Memory B cell (primary cell): ENCODE measurements around the gene WDR20.
"Not testable (repeated sequence)": the region's sequence is repeated elsewhere in the genome, so short reads cannot be mapped to it uniquely, and the experiment has no call there.

Experiments used
- ATAC-seq: fragments of 150-1000 bp; cut with Tn5 transposase; 2 replicates; pipeline ENCODE4 v1.10.0; 2021; ENCODE audit warnings: low read depth, mild to moderate bottlenecking, moderate library complexity
- DNase-seq, 2 donors: peaks; one replicate each; pipeline ENCODE4 v3.0.0; 2022; ENCODE audit warnings: low spot score in 2 of 2
- H3K27ac Mint-ChIP-seq: one replicate; pipeline ENCODE4 v1.8.0; 2022; ENCODE audit warnings: mild to moderate bottlenecking, moderate library complexity, mixed read lengths
- H3K27me3 Mint-ChIP-seq: one replicate; pipeline ENCODE4 v1.8.0; 2022; ENCODE audit warnings: mixed read lengths
- H3K36me3 Mint-ChIP-seq: one replicate; pipeline ENCODE4 v1.8.0; 2022; ENCODE audit warnings: mild to moderate bottlenecking, mixed read lengths
- H3K4me1 Mint-ChIP-seq: one replicate; pipeline ENCODE4 v1.8.0; 2022; ENCODE audit warnings: mixed read lengths
- H3K4me3 Mint-ChIP-seq: one replicate; pipeline ENCODE4 v1.8.0; 2022; ENCODE audit warnings: mild to moderate bottlenecking, moderate library complexity, mixed read lengths
- H3K9me3 Mint-ChIP-seq: one replicate; pipeline ENCODE4 v1.8.0; 2022; ENCODE audit warnings: mixed read lengths

The WDR20 gene

DNA sequence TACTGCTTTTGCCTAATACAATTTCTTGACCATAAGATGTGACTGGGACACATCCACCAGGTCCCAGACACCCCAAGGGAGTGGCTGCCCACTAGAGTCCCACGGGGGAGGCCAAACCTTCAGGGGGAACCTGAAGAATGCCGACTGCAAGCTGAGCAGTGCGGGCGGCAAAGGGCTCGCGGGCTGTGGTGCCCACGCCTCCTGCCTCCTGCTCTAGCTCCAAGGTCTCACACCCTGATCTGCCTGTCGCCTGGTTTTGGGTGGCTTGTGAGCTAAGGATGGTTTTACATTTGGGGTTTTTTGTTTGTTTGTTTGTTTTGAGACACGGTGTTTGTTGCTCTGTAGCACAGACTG is 90.0 kb downstream of the WDR20 start:
- H3K4me3 Mint-ChIP-seq = no peak overlapping the region
- H3K27ac Mint-ChIP-seq = no peak overlapping the region
- DNase-seq (no peak), ATAC-seq (no peak)
- H3K4me1 Mint-ChIP-seq = peaks cover 2% of the 10 kb centered on the region
- H3K36me3 Mint-ChIP-seq = no peaks in the 10 kb centered on the region
- no peaks in the 10 kb centered on the region for H3K9me3 Mint-ChIP-seq
- H3K27me3 Mint-ChIP-seq = no peaks in the 10 kb centered on the region

DNA sequence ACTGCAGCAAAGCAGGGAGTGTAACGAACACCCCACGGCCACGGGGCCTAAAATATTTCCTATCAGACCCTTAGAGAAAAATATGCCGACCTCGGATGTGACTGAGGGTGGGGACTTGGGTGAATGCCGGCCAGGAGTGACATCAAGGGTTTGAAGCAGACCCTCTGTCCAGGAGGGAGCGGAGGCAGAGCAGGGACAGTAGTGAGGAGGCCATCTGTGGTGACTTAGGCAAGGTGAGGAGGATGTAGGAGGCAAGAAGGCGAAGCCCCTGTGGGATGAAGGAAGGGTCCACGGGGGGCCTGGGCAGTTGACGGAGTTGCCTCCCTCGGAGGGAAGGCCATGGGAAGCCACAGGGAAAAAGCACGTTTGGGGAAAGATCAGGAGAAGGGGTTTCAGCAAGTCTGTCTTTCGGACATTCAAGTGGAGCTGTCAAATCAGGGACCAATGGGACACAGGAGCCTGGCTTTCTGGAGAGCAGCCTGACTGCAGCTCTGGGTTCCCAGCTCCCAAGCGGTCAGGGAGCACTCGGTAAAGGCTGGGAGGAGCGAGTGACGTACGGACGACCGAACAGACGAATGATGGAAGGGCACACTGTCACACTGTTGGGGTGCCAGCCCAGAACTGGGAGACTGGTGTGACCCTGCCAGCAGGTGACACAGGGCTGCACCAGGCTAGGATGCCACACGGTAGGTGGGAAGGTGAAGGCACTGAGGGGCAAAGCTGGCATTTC is 90.9 kb downstream of the WDR20 start:
- Mint-ChIP-seq H3K9me3 (no peaks in the 10 kb centered on the region), H3K27me3 (no peaks in the 10 kb centered on the region), H3K27ac (no peak overlapping the region)

DNA sequence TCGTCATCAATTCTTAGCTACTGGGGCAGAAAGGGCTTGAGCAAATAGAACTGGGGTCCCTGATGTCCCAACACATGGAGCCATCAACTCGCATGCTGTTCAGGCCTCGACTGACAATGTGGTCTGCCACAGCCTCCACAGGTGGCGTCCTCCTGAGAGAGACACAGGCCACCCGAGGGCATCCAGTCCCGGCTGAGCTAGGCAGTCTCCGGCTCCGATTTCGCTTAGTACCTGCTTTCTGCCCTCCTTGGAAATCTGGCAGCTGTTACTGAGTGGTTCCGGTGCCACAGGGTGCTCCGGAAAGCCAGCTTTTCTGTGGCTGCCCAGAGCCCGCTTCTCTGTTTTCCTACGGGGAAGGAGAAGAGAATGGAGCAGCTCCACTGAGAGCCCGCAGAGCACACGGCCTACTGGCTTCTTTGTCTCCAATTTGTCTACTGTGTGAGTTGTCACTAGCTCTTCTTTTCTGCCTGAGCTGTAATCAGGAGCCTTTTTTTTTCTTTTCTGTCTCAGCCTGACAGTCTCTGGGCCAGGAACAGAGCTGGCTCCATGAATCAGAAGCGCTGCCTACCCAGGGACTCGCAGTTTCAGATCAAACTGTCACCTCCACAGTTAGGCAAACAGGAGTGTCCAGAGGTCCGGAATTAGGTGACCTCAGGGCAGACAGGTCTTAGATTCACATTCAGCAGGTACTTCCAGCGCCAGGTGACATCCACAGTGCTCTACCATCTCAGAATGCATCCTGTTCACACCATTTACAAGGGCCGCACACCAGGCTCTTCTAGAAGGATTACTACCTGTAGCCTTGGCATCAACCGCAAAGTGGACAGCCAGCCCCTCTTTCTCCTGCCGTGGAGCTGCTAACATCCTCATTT is 92.0 kb downstream of the WDR20 start:
- H3K36me3 Mint-ChIP-seq = no peaks in the 10 kb centered on the region
- DNase-seq = no peak
- no peaks in the 10 kb centered on the region for H3K9me3 Mint-ChIP-seq
- H3K27ac Mint-ChIP-seq = no peak overlapping the region
- H3K4me1 Mint-ChIP-seq = no peaks in the 10 kb centered on the region
- no peak overlapping the region for H3K4me3 Mint-ChIP-seq
- H3K27me3 Mint-ChIP-seq = no peaks in the 10 kb centered on the region
- no peak for ATAC-seq

More for the DNA sequence above, 90.9 kb downstream of the WDR20 start:
- no peaks in the 10 kb centered on the region for H3K36me3 Mint-ChIP-seq
- ATAC-seq = no peak
- no peak for DNase-seq
- no peak overlapping the region for H3K4me3 Mint-ChIP-seq
- peaks cover 2% of the 10 kb centered on the region for H3K4me1 Mint-ChIP-seq

DNA sequence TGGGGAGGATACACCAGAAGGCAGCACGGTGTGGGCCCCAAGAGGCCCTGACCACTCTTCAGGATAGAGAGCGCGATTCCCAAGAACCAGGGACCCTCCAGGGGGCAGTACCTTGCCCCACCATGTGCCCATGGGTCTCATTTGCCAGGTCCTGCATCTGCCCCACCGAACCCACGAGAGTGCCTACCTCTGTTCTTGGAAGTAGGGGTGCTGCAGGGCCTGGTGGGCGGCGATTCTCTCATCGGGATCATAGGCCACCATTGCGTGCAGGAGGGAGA is 92.6 kb downstream of the WDR20 start:
- H3K27ac Mint-ChIP-seq = no peak overlapping the region
- ATAC-seq = no peak

GRCh38 chr14:102233081-102233480 is 93.4 kb downstream of the WDR20 start:
- DNase-seq (no peak), ATAC-seq (no peak)
- Mint-ChIP-seq H3K4me1 (no peaks in the 10 kb centered on the region), H3K27me3 (no peaks in the 10 kb centered on the region), H3K4me3 (no peak overlapping the region), H3K9me3 (no peaks in the 10 kb centered on the region), H3K36me3 (no peaks in the 10 kb centered on the region), H3K27ac (no peak overlapping the region)

More for the DNA sequence above, 92.6 kb downstream of the WDR20 start:
- Mint-ChIP-seq H3K36me3 (no peaks in the 10 kb centered on the region), H3K4me1 (no peaks in the 10 kb centered on the region), H3K4me3 (no peak overlapping the region), H3K27me3 (no peaks in the 10 kb centered on the region), H3K9me3 (no peaks in the 10 kb centered on the region)
- no peak for DNase-seq

DNA sequence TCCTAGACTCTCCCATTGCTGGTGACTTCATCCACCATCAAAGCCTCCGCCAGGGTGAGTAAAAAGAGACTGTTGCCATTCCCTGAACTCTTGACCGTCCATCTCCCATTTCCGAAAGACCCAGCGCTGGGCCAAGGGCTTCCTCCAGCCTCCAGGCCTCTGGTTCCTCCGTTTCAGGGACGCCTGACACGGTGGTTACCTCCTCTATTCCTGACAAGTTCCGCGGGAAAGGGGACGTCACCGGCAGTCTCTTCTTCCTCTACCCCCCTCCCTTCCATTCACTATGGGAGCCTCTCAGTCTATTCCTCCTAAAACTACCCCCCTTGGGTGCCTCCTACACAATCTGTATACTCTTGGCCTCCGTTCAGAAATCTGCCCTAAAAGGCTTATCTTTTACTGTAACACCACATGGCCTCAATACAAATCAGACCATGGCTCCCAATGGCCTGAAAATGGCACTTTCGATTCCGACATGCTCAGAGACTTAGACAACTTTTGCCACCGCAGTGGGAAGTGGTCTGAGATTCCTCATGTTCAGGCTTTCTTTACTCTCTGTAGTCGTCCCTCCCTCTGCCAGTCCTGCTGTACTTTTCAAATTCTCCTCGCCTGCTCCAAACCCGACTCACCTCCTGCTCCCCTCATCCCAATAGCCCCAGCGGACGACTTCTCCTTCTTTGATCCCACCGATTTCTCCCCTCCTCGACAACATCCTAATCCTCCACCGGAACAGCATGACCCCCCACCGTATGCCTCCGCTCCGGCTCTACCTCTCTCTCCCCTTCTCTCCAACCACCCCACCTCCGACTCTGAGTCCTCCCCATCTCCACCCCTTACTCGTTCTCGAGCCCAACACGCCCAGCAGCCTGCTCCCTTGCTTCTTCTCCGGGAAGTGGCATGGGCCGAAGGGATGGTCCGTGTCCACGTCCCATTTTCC is 94.9 kb downstream of the WDR20 start:
- Mint-ChIP-seq H3K4me3 (no peak overlapping the region), H3K27me3 (no peaks in the 10 kb centered on the region), H3K4me1 (no peaks in the 10 kb centered on the region), H3K9me3 (no peaks in the 10 kb centered on the region), H3K36me3 (no peaks in the 10 kb centered on the region), H3K27ac (no peak overlapping the region)
- ATAC-seq (no peak), DNase-seq (no peak)

GRCh38 chr14:102235275-102235897 is 95.7 kb downstream of the WDR20 start:
- Mint-ChIP-seq H3K36me3 (peaks cover under 1% of the 10 kb centered on the region), H3K4me3 (no peak overlapping the region), H3K4me1 (no peaks in the 10 kb centered on the region), H3K27ac (no peak overlapping the region), H3K27me3 (peaks cover under 1% of the 10 kb centered on the region), H3K9me3 (no peaks in the 10 kb centered on the region)
- peak; percentile 96 for ATAC-seq
- peak; percentile 51 to 55 for DNase-seq

DNA sequence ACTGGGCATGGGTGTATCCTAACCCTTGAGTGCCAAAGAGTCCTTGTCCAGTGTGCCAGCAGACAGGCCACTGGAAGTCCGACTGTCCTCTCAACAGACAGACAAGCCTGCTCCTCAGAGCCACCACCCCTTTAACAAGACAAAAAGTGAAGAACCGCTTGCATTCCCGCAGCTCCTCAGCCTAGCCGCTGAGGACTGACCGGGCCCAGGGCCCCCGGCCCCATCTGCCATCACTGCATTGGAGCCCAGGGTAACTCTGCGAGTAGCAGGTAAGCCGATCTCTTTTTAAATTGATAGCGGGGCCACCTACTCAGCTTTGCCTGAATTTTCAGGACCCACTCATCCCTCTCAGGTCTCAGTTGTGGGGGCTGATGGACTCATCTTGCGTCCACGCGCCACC is 96.3 kb downstream of the WDR20 start:
- H3K4me3 Mint-ChIP-seq = no peak overlapping the region

DNA sequence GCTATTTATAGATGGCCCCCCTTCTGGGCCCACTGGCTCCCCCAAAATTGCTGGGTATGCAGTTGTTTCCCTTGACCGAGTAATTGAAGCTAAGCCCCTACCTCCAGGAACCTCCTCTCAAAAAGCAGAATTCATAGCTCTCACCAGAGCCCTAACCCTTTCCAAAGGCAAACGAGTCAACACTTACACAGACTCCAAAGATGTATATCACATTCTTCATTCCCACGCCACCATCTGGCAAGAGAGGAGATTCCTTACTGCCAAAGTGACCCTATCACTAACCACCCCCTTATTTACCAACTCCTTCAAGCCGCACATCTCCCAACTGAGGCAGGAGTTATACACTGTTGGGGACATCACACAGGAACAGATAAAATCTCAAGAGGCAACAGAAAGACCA is 98.4 kb downstream of the WDR20 start:
- H3K36me3 Mint-ChIP-seq = peaks cover 2% of the 10 kb centered on the region
- H3K27ac Mint-ChIP-seq = no peak overlapping the region
- no peak overlapping the region for H3K4me3 Mint-ChIP-seq
- H3K27me3 Mint-ChIP-seq = peaks cover 4% of the 10 kb centered on the region
- no peaks in the 10 kb centered on the region for H3K4me1 Mint-ChIP-seq
- ATAC-seq = no peak
- peaks cover 2% of the 10 kb centered on the region for H3K9me3 Mint-ChIP-seq
- DNase-seq = no peak

More for the DNA sequence above, 96.3 kb downstream of the WDR20 start:
- Mint-ChIP-seq H3K27me3 (peaks cover 4% of the 10 kb centered on the region), H3K4me1 (no peaks in the 10 kb centered on the region), H3K27ac (no peak overlapping the region), H3K36me3 (peaks cover 2% of the 10 kb centered on the region), H3K9me3 (peaks cover 2% of the 10 kb centered on the region)
- no peak for ATAC-seq
- no peak for DNase-seq

DNA sequence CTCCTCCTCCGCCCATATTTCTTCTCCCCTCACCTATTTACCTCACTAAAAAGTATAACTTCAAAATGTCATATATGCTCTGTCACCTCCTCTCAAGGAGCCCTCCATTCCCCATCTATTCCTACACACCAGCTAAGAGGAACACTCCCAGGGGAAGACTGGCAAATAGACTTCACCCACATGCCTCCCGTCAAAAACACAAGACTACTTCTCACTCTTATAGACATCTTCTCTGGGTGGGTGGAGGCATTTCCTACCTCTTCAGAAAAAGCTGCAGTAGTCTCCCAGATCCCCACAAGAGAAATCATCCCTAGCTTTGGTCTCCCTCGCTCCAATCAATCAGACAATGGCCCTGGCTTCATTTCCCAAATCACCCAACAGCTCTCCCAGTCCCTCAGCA is 99.1 kb downstream of the WDR20 start:
- Mint-ChIP-seq H3K36me3 (peaks cover 2% of the 10 kb centered on the region), H3K4me3 (no peak overlapping the region), H3K27ac (no peak overlapping the region), H3K4me1 (no peaks in the 10 kb centered on the region), H3K27me3 (peaks cover 4% of the 10 kb centered on the region), H3K9me3 (peaks cover 2% of the 10 kb centered on the region)
- ATAC-seq (no peak), DNase-seq (no peak)

GRCh38 chr14:102239231-102239630 is 99.5 kb downstream of the WDR20 start:
- no peak for DNase-seq
- Mint-ChIP-seq H3K4me1 (no peaks in the 10 kb centered on the region), H3K36me3 (peaks cover 2% of the 10 kb centered on the region), H3K27me3 (peaks cover 4% of the 10 kb centered on the region), H3K9me3 (peaks cover 2% of the 10 kb centered on the region), H3K4me3 (no peak overlapping the region), H3K27ac (no peak overlapping the region)
- no peak for ATAC-seq

DNA sequence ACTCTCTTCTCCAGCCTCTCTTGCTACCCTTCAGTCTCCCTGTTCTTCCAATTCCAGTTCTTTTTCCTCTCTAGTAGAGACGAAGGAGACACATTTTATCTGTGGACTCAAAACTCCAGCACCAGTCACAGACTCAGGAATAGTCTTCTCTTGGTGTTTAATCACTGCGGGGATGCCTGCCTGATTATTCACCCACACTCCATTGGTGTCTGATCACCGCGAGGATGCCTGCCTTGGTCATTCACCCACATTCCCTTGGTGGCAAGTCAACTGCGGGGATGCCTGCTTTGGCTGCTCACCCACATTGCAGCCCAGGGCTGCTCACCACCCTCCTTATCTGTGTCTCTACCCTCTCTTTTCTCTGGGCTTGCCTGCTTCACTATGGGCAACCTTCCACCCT is 100.8 kb downstream of the WDR20 start:
- not testable (repeated sequence) for H3K4me1 Mint-ChIP-seq, H3K27ac Mint-ChIP-seq, ATAC-seq, H3K27me3 Mint-ChIP-seq, DNase-seq, H3K36me3 Mint-ChIP-seq, H3K4me3 Mint-ChIP-seq, H3K9me3 Mint-ChIP-seq

DNA sequence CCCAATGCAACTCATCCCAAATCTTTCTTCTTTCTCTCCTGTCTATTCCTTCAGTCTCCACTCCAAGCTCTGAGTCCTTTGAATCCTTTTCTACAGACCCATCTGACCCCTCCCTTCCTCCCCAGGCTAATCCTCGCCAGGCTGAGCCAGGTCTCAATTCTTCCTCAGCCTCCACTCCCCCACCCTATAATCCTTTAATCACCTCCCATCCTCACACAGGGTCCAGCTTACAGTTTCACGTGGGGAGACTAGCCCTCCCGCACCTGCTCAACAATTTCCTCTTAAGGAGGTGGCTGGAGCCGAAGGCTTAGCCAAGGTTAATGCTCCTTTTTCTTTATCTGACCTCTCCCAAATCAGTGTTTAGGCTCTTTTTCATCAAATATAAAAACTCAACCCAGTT is 101.5 kb downstream of the WDR20 start:
- ATAC-seq (no peak), DNase-seq (no peak)
- Mint-ChIP-seq H3K4me1 (no peaks in the 10 kb centered on the region), H3K27me3 (peaks cover 4% of the 10 kb centered on the region), H3K27ac (no peak overlapping the region), H3K36me3 (peaks cover 2% of the 10 kb centered on the region), H3K9me3 (peaks cover 2% of the 10 kb centered on the region), H3K4me3 (no peak overlapping the region)

DNA sequence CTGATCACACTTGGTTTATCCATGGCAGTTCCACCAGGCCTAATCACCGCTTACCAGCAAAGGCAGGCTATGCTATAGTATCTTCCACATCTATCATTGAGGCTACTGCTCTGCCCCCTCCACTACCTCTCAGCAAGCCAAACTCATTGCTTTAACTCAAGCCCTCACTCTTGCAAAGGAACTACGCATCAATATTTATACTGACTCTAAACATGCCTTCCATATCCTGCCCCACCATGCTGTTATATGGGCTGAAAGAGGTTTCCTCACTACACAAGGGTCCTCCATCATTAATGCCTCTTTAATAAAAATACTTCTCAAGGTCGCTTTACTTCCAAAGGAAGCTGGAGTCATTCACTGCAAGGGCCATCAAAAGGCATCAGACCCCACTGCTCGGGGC is 104.1 kb downstream of the WDR20 start:
- not testable (repeated sequence) for H3K36me3 Mint-ChIP-seq, H3K27ac Mint-ChIP-seq, H3K9me3 Mint-ChIP-seq, H3K27me3 Mint-ChIP-seq, ATAC-seq, DNase-seq, H3K4me1 Mint-ChIP-seq, H3K4me3 Mint-ChIP-seq
